ENCODE data around the gene IL36RN.

The IL36RN gene

DNA sequence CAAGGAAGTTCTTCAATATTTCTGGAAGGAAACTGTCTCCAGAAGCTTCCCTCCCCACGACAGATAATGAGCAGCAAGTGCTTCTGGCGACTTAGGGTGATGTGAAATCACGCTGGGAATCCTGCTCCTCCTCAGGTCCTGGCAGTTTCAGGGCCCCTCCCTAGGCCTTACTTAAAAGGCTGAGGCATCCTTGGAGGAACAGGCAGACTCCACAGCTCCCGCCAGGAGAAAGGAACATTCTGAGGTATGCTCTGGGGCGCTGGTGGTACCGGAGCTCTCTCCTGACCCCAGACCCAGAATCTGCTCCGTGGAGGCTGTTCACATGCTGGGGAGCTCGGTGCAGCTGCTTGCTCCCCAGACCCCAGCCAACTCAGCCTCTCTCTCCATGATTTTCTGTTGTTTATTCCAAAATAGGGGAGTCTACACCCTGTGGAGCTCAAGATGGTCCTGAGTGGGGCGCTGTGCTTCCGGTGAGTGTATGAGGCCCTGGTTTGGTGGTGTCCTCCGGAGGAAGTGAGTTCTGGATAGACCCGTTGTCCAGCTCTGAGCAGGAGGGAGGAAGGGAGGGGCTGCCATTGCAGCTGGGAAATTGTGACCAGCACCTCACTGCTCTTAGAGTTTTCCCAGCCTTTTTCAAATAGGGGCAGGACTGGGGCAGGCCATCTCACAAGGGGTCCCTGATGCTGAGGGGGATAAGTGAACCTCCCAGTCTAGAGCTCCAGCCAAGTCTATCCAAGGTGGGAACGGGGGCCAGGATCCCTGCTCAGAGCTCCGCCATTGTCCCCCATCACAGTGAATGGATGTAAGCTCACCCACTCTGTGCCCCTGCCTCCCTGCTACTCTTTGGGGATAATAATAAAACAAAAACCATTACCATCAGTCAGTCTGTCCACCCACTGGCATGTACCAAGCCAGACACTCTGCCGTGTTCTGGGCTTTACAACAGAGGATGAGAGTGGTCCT lies at the start of gene IL36RN:
TSS of gene IL36RN (plus strand) at position 201 of the 963 bp plus-strand sequence. CDS start at position 442, 241 bp downstream.
- DNase-seq, result no peak

- DNase-seq, result no peak
These were observed 49.4 kb upstream of the IL36RN start for GRCh38 chr2:113009622-113010021.

DNA sequence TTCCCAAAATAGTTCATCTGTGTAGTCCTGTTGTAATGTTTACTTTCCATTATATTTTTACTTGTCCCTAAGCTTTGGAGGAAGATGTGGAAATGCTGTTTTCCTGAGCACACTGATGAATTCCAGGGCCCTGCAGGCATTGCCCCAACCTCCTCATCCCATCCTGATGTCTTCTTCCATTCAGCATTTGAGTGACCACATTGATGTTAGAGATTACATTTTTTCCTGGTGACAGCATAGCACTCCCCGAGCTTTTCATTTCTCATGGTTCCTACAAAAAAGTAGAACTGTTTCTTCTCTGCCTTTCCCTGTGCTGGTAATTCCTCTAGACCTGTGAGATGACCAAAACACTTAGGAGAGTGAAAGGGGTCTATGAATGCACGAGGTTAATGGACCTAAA lies 48.9 kb upstream of the IL36RN start:
- no peak for DNase-seq

GRCh38 chr2:113011108-113011507 lies 47.9 kb upstream of the IL36RN start:
- DNase-seq, result no peak

- DNase-seq, result no peak
These were observed 46.3 kb upstream of the IL36RN start for GRCh38 chr2:113012436-113013335.

DNA sequence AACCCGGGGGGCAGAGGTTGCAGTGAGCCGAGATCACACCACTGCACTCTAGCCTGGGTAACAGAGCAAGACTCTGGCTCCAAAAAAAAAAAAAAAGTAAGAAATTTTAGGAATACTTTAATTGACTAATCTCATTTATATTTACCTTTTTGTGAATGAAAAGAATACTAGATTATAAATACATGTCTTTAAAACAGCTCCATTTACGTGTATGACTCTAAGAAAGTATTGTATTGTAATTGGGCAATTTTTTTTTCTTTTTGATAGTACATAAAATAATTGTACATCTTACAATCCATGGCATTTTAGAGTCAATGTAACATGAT lies 45.7 kb upstream of the IL36RN start:
- DNase-seq, result no peak

GRCh38 chr2:113014067-113014466 lies 44.9 kb upstream of the IL36RN start:
- DNase-seq, result no peak

DNA sequence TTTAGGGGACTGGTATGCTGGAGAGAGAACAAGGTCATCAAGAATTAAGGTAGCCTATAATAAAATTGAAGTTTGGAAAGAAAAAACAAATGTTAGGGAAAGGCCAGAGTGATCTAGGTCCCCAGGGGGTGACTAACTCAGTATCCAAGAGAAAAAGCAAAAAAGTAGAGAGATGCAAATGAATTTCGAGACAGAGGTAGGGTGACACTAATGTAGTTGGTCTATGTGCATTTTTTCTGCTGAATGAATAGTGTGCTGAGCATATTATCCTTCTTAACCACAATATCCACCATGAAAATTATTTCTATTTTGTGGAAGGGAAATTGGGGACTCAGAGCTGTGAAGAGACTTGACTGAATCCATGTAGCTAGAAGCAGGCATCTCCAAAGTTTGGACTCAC lies 44.0 kb upstream of the IL36RN start:
- no peak for DNase-seq

GRCh38 chr2:113015655-113016054 lies 43.3 kb upstream of the IL36RN start:
- no peak for DNase-seq

DNA sequence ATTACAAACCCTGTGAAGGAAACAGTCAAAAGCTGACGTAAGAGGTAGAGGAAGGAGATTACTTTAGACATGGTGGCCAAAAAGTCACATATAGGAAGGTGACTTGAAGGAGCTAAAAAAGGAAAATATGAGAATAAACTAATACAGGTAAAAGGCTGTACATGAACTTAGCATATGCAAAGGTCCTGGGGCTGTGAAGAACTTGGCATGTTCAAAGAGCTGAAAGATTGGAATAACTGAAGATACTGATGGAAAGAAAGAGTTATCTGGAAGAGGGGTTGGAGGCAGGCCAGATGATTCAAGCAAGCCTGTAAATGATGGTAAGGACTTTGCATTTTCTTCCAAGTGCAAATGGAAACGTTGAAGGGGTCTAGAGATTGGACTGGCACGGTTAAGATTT lies 40.5 kb upstream of the IL36RN start:
- no peak for DNase-seq

GRCh38 chr2:113021312-113021711 lies 37.7 kb upstream of the IL36RN start:
- DNase-seq, result no peak

DNA sequence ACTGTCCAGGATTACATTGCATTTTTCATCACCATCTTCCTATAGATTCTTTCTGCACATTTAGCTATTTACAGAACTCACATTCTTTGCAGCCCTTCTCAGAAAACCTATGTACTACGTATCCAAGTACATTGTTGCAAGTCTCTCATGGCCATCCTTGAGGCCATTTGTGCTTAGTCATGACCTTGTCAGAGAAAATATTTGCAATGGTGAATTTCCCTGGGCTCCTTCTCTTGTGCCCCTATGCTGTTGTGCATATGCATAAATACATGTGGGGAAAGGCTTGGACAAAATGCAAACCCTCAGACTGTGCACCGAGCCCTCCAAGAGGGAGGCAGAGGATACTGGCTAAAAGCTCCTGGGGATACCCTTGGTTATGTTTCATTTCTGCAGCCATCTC lies 34.2 kb upstream of the IL36RN start:
- no peak for DNase-seq

DNA sequence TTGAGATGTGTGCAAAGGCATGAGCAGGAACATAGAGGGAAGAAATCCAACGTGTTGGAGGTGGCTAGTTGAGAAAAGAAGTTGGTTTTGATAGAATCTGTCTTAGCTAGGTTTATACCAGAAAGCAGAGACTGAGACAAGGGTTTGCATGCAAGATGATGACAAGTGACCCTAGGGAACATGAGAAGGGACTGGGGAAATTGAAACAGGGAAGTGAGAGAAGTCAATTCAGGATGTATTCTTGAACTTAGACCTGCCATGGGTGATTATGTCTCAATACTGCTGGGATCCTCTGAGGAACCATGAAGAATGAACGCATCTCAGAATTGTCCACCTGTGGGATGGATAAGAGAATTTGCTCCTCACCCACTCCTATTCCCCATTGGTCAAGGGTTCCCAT lies 33.3 kb upstream of the IL36RN start:
- peak; percentile 41 to 54 for DNase-seq

- no peak for DNase-seq
These were observed 31.3 kb upstream of the IL36RN start for GRCh38 chr2:113027691-113028090.

GRCh38 chr2:113028112-113028511 lies 30.9 kb upstream of the IL36RN start:
- peak in 1 of 2 donors; percentile 14 for DNase-seq

DNA sequence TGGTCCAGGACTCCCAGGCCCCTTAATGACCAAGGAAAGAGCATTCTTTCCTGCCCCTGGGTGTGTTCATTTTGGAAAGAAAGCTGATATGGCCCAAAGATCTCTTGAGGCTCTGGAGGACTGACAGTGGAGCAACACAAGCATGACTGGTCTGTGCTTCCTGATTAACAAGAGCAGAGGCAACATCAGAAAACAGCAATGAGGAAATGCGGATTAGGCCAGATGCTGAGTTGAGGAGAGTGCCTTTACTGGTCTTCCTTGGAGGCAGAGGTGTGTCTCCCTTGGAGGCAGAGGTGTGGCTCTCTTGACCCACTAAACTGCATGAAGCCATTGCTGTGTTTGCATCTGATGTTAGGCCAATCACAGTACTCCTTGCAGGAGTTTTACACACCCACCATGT lies 26.3 kb upstream of the IL36RN start:
- DNase-seq, result peak in 1 of 2 donors; percentile 41

GRCh38 chr2:113034016-113034415 lies 25.0 kb upstream of the IL36RN start:
- no peak for DNase-seq

DNA sequence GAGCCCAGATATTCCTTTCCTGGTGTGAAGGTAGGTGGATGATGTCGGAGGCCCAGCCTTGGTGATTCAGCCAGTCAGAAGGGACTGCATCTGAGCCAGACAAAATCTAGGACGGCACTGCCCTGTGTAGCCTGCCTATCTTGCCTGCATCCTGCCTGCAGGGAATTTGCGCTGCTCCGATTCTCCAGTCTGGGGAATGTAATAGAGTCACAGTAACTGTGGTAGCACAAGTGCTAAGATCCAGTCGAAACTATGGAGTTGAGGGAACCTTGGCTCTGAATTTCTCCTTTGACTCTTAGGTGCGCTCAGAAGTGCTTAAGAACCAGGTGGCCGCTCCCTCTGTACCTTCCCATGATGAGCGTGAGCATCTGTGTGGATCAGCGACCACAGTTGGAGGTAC lies 22.2 kb upstream of the IL36RN start:
- no peak for DNase-seq

GRCh38 chr2:113038291-113038690 lies 20.7 kb upstream of the IL36RN start:
- DNase-seq, result peak; percentile 59 to 80

DNA sequence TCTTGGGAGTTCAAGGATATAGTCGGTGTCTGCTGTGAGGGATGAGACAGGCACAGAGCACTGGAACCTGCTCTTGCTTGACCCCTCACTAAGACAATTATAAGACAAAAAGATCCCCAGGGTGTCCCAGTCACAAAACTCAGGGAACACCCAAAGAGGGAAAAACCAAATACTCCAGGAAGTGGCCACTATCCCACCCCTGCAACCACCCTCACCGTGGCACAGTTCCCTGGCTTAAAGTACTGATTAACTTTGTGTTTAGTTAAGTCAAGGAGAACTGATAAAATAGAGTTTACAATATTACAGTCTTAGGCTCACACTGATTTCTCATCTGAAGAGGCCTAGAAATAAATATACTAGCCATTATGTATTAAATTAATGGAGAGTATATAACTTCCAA lies 19.8 kb upstream of the IL36RN start:
- DNase-seq, result peak in 1 of 2 donors; percentile 55

GRCh38 chr2:113039719-113040118 lies 19.3 kb upstream of the IL36RN start:
- peak; percentile 54 to 95 for DNase-seq

DNA sequence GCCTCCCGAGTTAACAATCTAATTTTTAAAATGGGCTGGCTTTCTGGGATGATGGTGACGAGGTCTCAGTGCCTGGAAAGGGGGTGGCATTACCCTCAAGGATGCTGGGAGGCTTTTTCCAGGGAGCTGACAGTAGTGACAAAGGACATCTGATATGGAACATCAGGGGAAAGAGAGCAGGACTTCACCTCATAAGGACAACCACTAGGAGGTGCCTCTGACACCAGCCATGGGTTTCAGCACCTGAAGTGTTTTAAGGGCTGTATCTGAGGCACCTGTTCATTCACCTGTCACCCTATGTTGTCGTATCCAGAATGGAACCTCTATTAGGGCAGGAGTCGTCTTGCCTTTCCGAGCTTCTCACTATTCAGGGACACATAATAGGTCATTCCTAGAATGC lies 17.1 kb upstream of the IL36RN start:
- DNase-seq, result no peak

DNA sequence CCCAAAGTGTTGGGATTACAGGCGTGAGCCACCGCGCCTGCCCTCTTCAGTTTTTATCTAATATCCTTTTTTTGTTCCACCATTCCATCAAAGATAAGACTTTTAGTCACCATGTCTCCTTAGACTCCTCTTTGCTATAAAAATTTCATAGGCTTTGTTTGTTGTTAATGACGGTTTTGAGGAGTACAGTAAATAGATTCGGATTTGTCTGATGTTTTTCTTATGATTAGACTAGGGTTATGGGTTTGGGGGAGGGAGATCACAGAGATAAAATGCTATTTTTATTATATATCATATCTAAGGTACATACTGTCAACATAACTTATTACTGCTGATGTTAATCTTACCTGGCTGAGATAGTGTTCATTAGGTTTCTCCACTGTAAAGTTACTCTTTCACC lies 12.5 kb upstream of the IL36RN start:
- DNase-seq, result no peak
